SK-N-SH (cell line): ENCODE results near the gene GLT6D1. TPM values are rescaled to one million over a fixed set of nuclear protein-coding genes. Genes with fewer than 3 reads are reported as not detected.

Source experiments
- CTCF ChIA-PET: fragments of 300-600, 350-600 bp; formaldehyde crosslinking; extraction: SDS; loops from one replicate; lab custom pipeline; 2021; lab: Yijun Ruan, JAX
- POLR2A ChIA-PET: fragments of 350-600 bp; sonication (Branson Sonifier 250); formaldehyde crosslinking; extraction: SDS; loops from one replicate; lab custom pipeline; 2020; ENCODE audit warnings: antibody characterized with exemption, inconsistent platforms; lab: Yijun Ruan, JAX
- DNase-seq: peaks from one replicate; pipeline ENCODE4 v3.0.0; 2012
- H2AFZ ChIP-seq: fragments of 200-600 bp; sonication (generic); 2 replicates; pipeline ENCODE4 v1.8.1; 2016; ENCODE audit warnings: antibody characterized with exemption, mild to moderate bottlenecking, low read depth
- H3F3A ChIP-seq: fragments of 200-600 bp; sonication (generic); replicated peaks from 2 replicates; pipeline ENCODE3; 2016; ENCODE audit warnings: antibody characterized with exemption, mild to moderate bottlenecking; ENCODE audit not compliant: insufficient read depth
- H3K27ac ChIP-seq, 2 experiments: fragments of 200-500 bp in 1 of 2; fragments of 200-600 bp in 1 of 2; sonication (Bioruptor generic) in 1 of 2; sonication (generic), shearing (Covaris generic) in 1 of 2; 2 replicates each; pipeline versions ENCODE4 v1.5.1 to v1.6.1; 2014 to 2016; ENCODE audit warnings: low read depth in 2 of 2, inconsistent platforms in 1 of 2, low read length in 1 of 2, mild to moderate bottlenecking in 1 of 2, mixed read lengths in 1 of 2
- H3K27me3 ChIP-seq: fragments of 200-600 bp; sonication (generic), shearing (Covaris generic); 2 replicates; pipeline ENCODE4 v1.6.1; 2016; ENCODE audit warnings: mixed run types; ENCODE audit not compliant: insufficient read depth
- H3K36me3 ChIP-seq, 2 experiments: fragments of 200-500 bp in 1 of 2; fragments of 200-600 bp in 1 of 2; sonication (Bioruptor generic) in 1 of 2; sonication (generic) in 1 of 2; replicated peaks in 1 of 2; 2 replicates each; pipeline versions ENCODE3 to v1.5.1; 2014 to 2016; ENCODE audit warnings: low read length in 1 of 2, mild to moderate bottlenecking in 1 of 2; ENCODE audit not compliant: insufficient read depth in 2 of 2, control insufficient read depth in 1 of 2
- H3K4me1 ChIP-seq, 2 experiments: fragments of 200-500 bp in 1 of 2; fragments of 200-600 bp in 1 of 2; sonication (Bioruptor generic) in 1 of 2; sonication (generic), shearing (Covaris generic) in 1 of 2; 2 replicates each; pipeline versions ENCODE4 v1.5.1 to v1.6.1; 2014 to 2016; ENCODE audit warnings: low read depth in 1 of 2, low read length in 1 of 2, mixed run types in 1 of 2; ENCODE audit not compliant: insufficient read depth in 2 of 2, control insufficient read depth in 1 of 2
- H3K4me2 ChIP-seq: fragments of 200-600 bp; sonication (generic), shearing (Covaris generic); 2 replicates; pipeline ENCODE4 v1.6.1; 2017; ENCODE audit warnings: mixed run types
- H3K4me3 ChIP-seq, 2 experiments: fragments of 200-500 bp in 1 of 2; fragments of 200-600 bp in 1 of 2; sonication (Bioruptor generic) in 1 of 2; sonication (generic), shearing (Covaris generic) in 1 of 2; 2 replicates each; pipeline versions ENCODE4 v1.5.1 to v1.8.1; 2014 to 2016; ENCODE audit warnings: low read depth in 2 of 2, inconsistent platforms in 1 of 2, low read length in 1 of 2, mild to moderate bottlenecking in 1 of 2, mixed read lengths in 1 of 2, moderate library complexity in 1 of 2
- H3K79me2 ChIP-seq: fragments of 200-600 bp; sonication (generic); 2 replicates; pipeline ENCODE4 v1.8.1; 2017; ENCODE audit warnings: mild to moderate bottlenecking; ENCODE audit not compliant: insufficient read depth
- H3K9ac ChIP-seq: fragments of 200-600 bp; sonication (generic); 2 replicates; pipeline ENCODE4 v1.6.1; 2017; ENCODE audit warnings: mixed run types
- H3K9me2 ChIP-seq: fragments of 200-600 bp; sonication (generic); 2 replicates; pipeline ENCODE4 v1.6.1; 2017; ENCODE audit warnings: mixed run types
- H3K9me3 ChIP-seq: fragments of 200-600 bp; sonication (generic); 2 replicates; pipeline ENCODE4 v1.6.1; 2017; ENCODE audit warnings: mixed run types, mild to moderate bottlenecking, moderate library complexity
- H4K20me1 ChIP-seq: fragments of 200-600 bp; sonication (generic); 2 replicates; pipeline ENCODE4 v1.6.1; 2017; ENCODE audit warnings: mild to moderate bottlenecking, mixed run types; ENCODE audit not compliant: insufficient read depth
- CHD2 ChIP-seq: fragments of 150-350 bp; IDR thresholded peaks from 2 replicates; pipeline ENCODE4 v1.6.1; 2018; ENCODE audit warnings: low read length; ENCODE audit not compliant: partially characterized antibody
- EP300 ChIP-seq, 2 experiments: IDR thresholded peaks; 2 replicates each; pipeline versions ENCODE4 v1.4.0 to v1.6.1; 2012; ENCODE audit warnings: borderline replicate concordance in 1 of 2, low read depth in 1 of 2, low read length in 1 of 2
- FOXM1 ChIP-seq: IDR thresholded peaks from 2 replicates; pipeline ENCODE4 v1.4.0; 2012; ENCODE audit warnings: low read depth, mild to moderate bottlenecking
- GABPA ChIP-seq: IDR thresholded peaks from 2 replicates; pipeline ENCODE4 v1.4.0; 2012; ENCODE audit warnings: low read depth, mild to moderate bottlenecking
- GATA2 ChIP-seq: sonication (generic); formaldehyde crosslinking; IDR thresholded peaks from 2 replicates; pipeline ENCODE4 v1.5.0; 2020; ENCODE audit warnings: mild to moderate bottlenecking, missing genetic modification reagents
- MEF2A ChIP-seq: IDR thresholded peaks from 2 replicates; pipeline ENCODE4 v1.4.0; 2012; ENCODE audit warnings: low read depth, borderline replicate concordance
- RFX5 ChIP-seq: IDR thresholded peaks from 2 replicates; pipeline ENCODE4 v1.6.1; 2012; ENCODE audit warnings: mild to moderate bottlenecking, improper control_type of control experiment, low read length
- SIN3A ChIP-seq: IDR thresholded peaks from 2 replicates; pipeline ENCODE4 v1.6.1; 2012; ENCODE audit warnings: low read depth, mild to moderate bottlenecking, low read length, moderate library complexity, borderline replicate concordance
- TEAD4 ChIP-seq: IDR thresholded peaks from 2 replicates; pipeline ENCODE4 v1.4.0; 2012; ENCODE audit warnings: mild to moderate bottlenecking, borderline replicate concordance; ENCODE audit not compliant: insufficient read depth
- whole genome bisulfite sequencing: methylation state at CpG from one replicate; pipeline ENCODE4 v1.1.6; 2017; ENCODE audit warnings: low lambda C conversion rate; 5-methylcytosine and 5-hydroxymethylcytosine counted together
- polyA plus RNA-seq, 3 experiments: library from polyadenylated mRNA; depleted of rRNA; stranded (reverse); fragments of >200 nt; gene quantifications; 2 replicates each; pipeline ENCODE4 v1.2.3, GENCODE V29; 2012
- TF ChIP-seq, protein P1 (sequence below): IDR thresholded peaks from 2 replicates; pipeline ENCODE4 v1.6.1; 2012; ENCODE audit warnings: mild to moderate bottlenecking, low read depth, low read length, moderate library complexity
- TF ChIP-seq, protein P2 (sequence below): IDR thresholded peaks from 2 replicates; pipeline ENCODE4 v1.4.0; 2012; ENCODE audit warnings: low read depth, borderline replicate concordance
- TF ChIP-seq, protein P3 (sequence below): IDR thresholded peaks from 2 replicates; pipeline ENCODE4 v1.4.0; 2012; ENCODE audit warnings: low read depth

Gene GLT6D1
- polyA plus RNA-seq, 1 of the 3 experiments (the other 2 are of a cell fraction): not detected

DNA sequence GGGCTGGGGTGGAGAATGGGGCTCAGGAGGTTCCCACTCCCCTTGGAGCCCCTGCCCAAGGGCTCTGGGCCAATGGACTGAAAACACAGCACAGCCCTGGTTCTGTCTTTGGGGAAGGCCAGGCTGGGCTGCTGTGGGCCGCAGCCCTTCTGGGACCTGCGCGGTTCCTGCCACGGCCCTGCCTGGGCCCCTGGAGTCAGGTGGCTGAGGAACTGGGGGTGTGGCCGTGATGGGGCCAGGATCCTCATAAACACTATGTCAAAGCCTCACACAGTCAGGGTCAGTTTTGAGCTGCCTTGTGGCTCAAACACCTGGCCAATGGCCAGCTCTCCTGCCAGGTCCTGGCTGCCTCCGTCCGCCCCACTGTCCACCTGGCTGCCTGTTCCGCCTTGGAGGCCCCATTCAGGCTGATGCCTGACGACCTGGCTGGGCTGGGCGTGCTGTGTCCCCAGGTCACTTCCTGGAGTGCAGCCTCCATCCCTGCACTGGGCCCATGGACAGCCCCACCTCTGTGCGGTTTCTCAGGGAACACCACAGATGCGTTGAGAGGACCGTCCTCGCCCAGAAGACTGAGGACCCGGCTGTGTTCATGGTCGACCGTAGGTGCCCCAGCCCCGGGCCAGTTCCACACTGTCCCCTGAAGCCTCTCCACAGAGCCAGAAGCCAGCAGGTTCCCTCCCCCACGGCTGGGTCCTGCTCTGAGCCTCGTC is 50.3 kb downstream of the GLT6D1 start:
- H2AFZ ChIP-seq: no peak overlapping the region
- no peaks in the 10 kb centered on the region for H3K27me3 ChIP-seq
- H3K4me1 ChIP-seq: peaks cover 0 to 4% of the 10 kb centered on the region in 2 experiments; a peak in 1 of 4 replicates
- H3K4me3 ChIP-seq: no peak overlapping the region
- no peak overlapping the region for H3K9ac ChIP-seq
- H3K9me3 ChIP-seq: no peaks in the 10 kb centered on the region
- DNase-seq: no peak
- no peaks in the 10 kb centered on the region for H3F3A ChIP-seq
- WGBS: 46% methylated on average over 4 of the region's 20 CpGs
- no peak overlapping the region for H3K27ac ChIP-seq
- H3K36me3 ChIP-seq: no peaks in the 10 kb centered on the region
- H4K20me1 ChIP-seq: no peaks in the 10 kb centered on the region
- H3K4me2 ChIP-seq: no peak overlapping the region
- ChIA-PET CTCF (no interaction called here), POLR2A (no interaction called here)
- TF ChIP-seq MEF2A (no peak), TEAD4 (no peak), SIN3A (no peak), EP300 (IDR thresholded peaks at IDR 0.05; ENCODE audit: borderline replicate concordance in 1 of 2, low read depth in 1 of 2, low read length in 1 of 2) (no peak), GATA2 (no peak), CHD2 (no peak), RFX5 (no peak), FOXM1 (no peak), GABPA (no peak)
- TF ChIP-seq, protein P1, sequence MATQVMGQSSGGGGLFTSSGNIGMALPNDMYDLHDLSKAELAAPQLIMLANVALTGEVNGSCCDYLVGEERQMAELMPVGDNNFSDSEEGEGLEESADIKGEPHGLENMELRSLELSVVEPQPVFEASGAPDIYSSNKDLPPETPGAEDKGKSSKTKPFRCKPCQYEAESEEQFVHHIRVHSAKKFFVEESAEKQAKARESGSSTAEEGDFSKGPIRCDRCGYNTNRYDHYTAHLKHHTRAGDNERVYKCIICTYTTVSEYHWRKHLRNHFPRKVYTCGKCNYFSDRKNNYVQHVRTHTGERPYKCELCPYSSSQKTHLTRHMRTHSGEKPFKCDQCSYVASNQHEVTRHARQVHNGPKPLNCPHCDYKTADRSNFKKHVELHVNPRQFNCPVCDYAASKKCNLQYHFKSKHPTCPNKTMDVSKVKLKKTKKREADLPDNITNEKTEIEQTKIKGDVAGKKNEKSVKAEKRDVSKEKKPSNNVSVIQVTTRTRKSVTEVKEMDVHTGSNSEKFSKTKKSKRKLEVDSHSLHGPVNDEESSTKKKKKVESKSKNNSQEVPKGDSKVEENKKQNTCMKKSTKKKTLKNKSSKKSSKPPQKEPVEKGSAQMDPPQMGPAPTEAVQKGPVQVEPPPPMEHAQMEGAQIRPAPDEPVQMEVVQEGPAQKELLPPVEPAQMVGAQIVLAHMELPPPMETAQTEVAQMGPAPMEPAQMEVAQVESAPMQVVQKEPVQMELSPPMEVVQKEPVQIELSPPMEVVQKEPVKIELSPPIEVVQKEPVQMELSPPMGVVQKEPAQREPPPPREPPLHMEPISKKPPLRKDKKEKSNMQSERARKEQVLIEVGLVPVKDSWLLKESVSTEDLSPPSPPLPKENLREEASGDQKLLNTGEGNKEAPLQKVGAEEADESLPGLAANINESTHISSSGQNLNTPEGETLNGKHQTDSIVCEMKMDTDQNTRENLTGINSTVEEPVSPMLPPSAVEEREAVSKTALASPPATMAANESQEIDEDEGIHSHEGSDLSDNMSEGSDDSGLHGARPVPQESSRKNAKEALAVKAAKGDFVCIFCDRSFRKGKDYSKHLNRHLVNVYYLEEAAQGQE: no peak
- TF ChIP-seq, protein P2, sequence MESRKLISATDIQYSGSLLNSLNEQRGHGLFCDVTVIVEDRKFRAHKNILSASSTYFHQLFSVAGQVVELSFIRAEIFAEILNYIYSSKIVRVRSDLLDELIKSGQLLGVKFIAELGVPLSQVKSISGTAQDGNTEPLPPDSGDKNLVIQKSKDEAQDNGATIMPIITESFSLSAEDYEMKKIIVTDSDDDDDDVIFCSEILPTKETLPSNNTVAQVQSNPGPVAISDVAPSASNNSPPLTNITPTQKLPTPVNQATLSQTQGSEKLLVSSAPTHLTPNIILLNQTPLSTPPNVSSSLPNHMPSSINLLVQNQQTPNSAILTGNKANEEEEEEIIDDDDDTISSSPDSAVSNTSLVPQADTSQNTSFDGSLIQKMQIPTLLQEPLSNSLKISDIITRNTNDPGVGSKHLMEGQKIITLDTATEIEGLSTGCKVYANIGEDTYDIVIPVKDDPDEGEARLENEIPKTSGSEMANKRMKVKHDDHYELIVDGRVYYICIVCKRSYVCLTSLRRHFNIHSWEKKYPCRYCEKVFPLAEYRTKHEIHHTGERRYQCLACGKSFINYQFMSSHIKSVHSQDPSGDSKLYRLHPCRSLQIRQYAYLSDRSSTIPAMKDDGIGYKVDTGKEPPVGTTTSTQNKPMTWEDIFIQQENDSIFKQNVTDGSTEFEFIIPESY: no peak
- TF ChIP-seq, protein P3, sequence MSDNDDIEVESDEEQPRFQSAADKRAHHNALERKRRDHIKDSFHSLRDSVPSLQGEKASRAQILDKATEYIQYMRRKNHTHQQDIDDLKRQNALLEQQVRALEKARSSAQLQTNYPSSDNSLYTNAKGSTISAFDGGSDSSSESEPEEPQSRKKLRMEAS: no peak
- no peaks in the 10 kb centered on the region for H3K9me2 ChIP-seq
- no peaks in the 10 kb centered on the region for H3K79me2 ChIP-seq
